IPS DF 4.7 (cell line): Measurements from ENCODE around the gene ZNF830.
"Not testable (repeated sequence)": the region's sequence is repeated elsewhere in the genome, so short reads cannot be mapped to it uniquely, and the experiment has no call there.

ENCODE experiments used
- DNase-seq: peaks from one replicate; pipeline ENCODE4 v3.0.0-alpha.2; 2013; ENCODE audit warnings: low spot score; ENCODE audit errors: extremely low read depth

ZNF830 gene

GRCh38 chr17:34991606-34992005, 30.3 kb downstream of the ZNF830 start:
- DNase-seq = no peak

- no peak for DNase-seq
Observed at GRCh38 chr17:34993031-34993430, 31.7 kb downstream of the ZNF830 start.

GRCh38 chr17:34996422-34997285, 35.3 kb downstream of the ZNF830 start:
- DNase-seq = no peak

- no peak for DNase-seq
Observed at GRCh38 chr17:34997355-34997862, 36.1 kb downstream of the ZNF830 start.

GRCh38 chr17:34998205-34998604, 36.9 kb downstream of the ZNF830 start:
- DNase-seq = peak; percentile 28

GRCh38 chr17:34999456-34999855, 38.1 kb downstream of the ZNF830 start:
- DNase-seq = no peak

GRCh38 chr17:35000965-35001364, 39.6 kb downstream of the ZNF830 start:
- not testable (repeated sequence) for DNase-seq

GRCh38 chr17:35001549-35001948, 40.2 kb downstream of the ZNF830 start:
- DNase-seq = no peak

- DNase-seq = no peak
Observed at GRCh38 chr17:35002876-35003551, 41.7 kb downstream of the ZNF830 start.

GRCh38 chr17:35003778-35004177, 42.4 kb downstream of the ZNF830 start:
- DNase-seq = no peak

GRCh38 chr17:35006345-35006744, 45.0 kb downstream of the ZNF830 start:
- no peak for DNase-seq

- no peak for DNase-seq
Observed at GRCh38 chr17:35006961-35007360, 45.6 kb downstream of the ZNF830 start.

GRCh38 chr17:35010093-35010492, 48.8 kb downstream of the ZNF830 start:
- DNase-seq = no peak

GRCh38 chr17:35011671-35012216, 50.4 kb downstream of the ZNF830 start:
- no peak for DNase-seq
